ENCODE measurements around the gene FBXO40.

Gene FBXO40

DNA sequence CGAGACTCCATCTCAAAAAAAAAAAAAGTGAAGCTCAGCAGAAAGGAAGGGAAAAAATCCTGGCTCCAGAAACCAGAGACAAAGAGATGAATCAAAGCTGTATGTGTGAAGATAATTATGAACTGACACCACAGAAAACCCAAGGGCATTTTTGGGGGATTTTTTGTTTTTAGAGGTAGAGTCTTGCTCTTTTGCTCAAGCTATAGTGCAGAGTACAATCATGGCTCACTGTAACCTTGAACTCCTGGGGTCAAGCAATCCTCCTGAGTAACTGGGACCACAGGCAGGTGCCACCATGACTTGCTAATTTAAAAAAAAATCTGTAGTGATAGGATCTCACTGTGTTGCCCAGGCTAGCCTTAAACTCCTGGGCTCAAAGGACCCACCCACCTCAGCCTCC is 44.7 kb downstream of the FBXO40 start:
- H3K4me3 ChIP-seq (ENCODE audit: low read depth, low read length) = no peak overlapping the region
- no peak for DNase-seq (ENCODE audit: low read depth)
- TF ChIP-seq, protein P1, sequence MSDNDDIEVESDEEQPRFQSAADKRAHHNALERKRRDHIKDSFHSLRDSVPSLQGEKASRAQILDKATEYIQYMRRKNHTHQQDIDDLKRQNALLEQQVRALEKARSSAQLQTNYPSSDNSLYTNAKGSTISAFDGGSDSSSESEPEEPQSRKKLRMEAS (IDR thresholded peaks at IDR 0.05; ENCODE audit: low read depth, low read length) = no peak
- TF ChIP-seq POLR2A (IDR thresholded peaks at IDR 0.05; ENCODE audit: extremely low read depth, insufficient read length) = no peak
- TF ChIP-seq MYC (IDR thresholded peaks at IDR 0.05; ENCODE audit: low read depth, low read length) = no peak
- TF ChIP-seq CTCF (IDR thresholded peaks at IDR 0.05; ENCODE audit: low read depth, low read length) = no peak

DNA sequence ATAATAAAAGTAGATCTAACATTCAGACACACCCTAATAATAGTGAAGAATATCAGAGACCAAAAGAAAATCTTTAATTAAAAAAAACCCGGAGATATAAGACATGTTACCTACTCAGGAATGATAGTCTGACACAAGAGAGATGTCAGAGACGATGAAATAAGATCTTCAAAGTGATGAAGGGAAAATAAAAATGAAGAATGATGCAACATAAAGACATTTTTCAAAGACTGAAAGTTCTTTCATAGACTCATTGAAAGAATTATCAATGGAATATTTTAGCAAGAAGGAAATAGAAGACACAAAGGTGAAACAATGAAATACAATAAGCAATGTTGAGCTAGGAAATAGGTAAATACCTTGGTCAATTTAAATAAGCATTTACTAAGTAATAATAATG is 47.9 kb downstream of the FBXO40 start:
- H3K4me3 ChIP-seq (ENCODE audit: low read depth, low read length) = no peak overlapping the region
- no peak for DNase-seq (ENCODE audit: low read depth)
- TF ChIP-seq CTCF (IDR thresholded peaks at IDR 0.05; ENCODE audit: low read depth, low read length) (no peak), POLR2A (IDR thresholded peaks at IDR 0.05; ENCODE audit: extremely low read depth, insufficient read length) (no peak), MYC (IDR thresholded peaks at IDR 0.05; ENCODE audit: low read depth, low read length) (no peak)
- TF ChIP-seq, protein P1 (IDR thresholded peaks at IDR 0.05; ENCODE audit: low read depth, low read length) = no peak

GRCh38 chr3:121642601-121643314 is 49.6 kb downstream of the FBXO40 start:
- no peak overlapping the region for H3K4me3 ChIP-seq (ENCODE audit: low read depth, low read length)
- DNase-seq (ENCODE audit: low read depth) = no peak
- TF ChIP-seq CTCF (IDR thresholded peaks at IDR 0.05; ENCODE audit: low read depth, low read length) (no peak), MYC (IDR thresholded peaks at IDR 0.05; ENCODE audit: low read depth, low read length) (no peak), POLR2A (IDR thresholded peaks at IDR 0.05; ENCODE audit: extremely low read depth, insufficient read length) (no peak)
- TF ChIP-seq, protein P1 (IDR thresholded peaks at IDR 0.05; ENCODE audit: low read depth, low read length) = no peak

DNA sequence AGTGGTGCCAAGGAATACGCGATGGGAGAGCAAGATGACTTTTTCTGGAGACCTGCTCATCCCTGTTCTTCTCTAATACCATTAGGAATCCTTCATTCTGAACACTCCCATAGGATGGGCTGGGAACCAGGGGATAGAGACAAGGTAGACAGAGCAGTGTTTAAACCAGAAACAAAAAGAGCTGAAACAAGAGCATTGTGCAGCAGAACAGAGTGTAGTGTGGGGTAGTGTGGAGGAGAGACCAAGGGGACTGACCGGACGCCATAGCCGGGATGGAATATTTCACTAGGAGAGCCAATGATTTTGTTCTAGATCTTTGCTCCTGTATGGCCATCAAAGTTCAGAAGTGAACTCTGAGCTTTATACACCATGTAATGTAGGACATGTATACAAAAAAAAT is 51.9 kb downstream of the FBXO40 start:
- TF ChIP-seq, protein P1 (IDR thresholded peaks at IDR 0.05; ENCODE audit: low read depth, low read length) = no peak
- no peak for TF ChIP-seq POLR2A (IDR thresholded peaks at IDR 0.05; ENCODE audit: extremely low read depth, insufficient read length)
- TF ChIP-seq CTCF (IDR thresholded peaks at IDR 0.05; ENCODE audit: low read depth, low read length) = no peak
- no peak overlapping the region for H3K4me3 ChIP-seq (ENCODE audit: low read depth, low read length)

DNA sequence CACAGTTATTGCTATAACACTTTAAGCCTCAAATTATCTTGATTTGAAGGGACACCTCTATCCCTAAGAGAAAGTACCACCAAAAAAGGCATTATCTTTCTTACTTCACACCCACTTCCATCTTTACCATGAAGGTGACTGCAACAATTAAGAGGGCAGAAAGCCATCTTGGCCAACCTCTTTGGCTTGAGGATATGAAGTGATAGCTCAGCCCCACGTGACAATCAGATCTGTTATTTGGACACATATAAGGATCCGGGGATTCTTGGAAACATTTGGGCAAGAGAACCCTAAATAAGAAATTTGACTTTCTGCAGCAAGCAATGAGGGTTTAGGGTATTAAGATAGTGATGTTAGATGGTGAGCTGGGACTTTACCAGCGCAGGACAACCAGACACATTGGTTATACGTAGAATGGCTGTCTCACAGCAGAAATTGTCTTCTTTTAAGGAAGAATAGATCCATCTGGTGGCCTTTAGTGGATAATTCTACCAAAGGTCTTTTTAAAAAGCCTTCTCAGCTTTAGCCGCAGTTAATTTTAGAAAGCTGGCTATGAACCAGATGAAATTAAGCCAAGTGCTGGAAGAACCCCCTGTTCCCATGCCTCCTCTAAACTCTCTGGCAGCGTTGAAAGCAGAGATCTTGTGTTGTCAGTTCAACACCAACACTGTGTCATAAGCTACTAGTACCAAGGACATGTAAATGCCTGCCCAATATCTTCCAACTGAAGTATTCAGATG is 55.2 kb downstream of the FBXO40 start:
- TF ChIP-seq POLR2A (IDR thresholded peaks at IDR 0.05; ENCODE audit: extremely low read depth, insufficient read length) (no peak), CTCF (IDR thresholded peaks at IDR 0.05; ENCODE audit: low read depth, low read length) (no peak), MYC (IDR thresholded peaks at IDR 0.05; ENCODE audit: low read depth, low read length) (no peak)
- TF ChIP-seq, protein P1 (IDR thresholded peaks at IDR 0.05; ENCODE audit: low read depth, low read length) = no peak
- DNase-seq (ENCODE audit: low read depth) = no peak
- no peak overlapping the region for H3K4me3 ChIP-seq (ENCODE audit: low read depth, low read length)

More for the DNA sequence above, 51.9 kb downstream of the FBXO40 start:
- no peak for DNase-seq (ENCODE audit: low read depth)
